ENCODE results near the gene TMEM140.

Gene TMEM140

GRCh38 chr7:135199439-135199838 lies 51.6 kb downstream of the TMEM140 start:
- H3K36me3 ChIP-seq (ENCODE audit: insufficient read depth, low read length) = peaks cover 42% of the 10 kb centered on the region
- peaks cover 2% of the 10 kb centered on the region for H3K4me1 ChIP-seq (ENCODE audit: control insufficient read depth, insufficient read depth, low read length)
- no peaks in the 10 kb centered on the region for H3K27me3 ChIP-seq (ENCODE audit: control insufficient read depth, insufficient read depth, low read length)

DNA sequence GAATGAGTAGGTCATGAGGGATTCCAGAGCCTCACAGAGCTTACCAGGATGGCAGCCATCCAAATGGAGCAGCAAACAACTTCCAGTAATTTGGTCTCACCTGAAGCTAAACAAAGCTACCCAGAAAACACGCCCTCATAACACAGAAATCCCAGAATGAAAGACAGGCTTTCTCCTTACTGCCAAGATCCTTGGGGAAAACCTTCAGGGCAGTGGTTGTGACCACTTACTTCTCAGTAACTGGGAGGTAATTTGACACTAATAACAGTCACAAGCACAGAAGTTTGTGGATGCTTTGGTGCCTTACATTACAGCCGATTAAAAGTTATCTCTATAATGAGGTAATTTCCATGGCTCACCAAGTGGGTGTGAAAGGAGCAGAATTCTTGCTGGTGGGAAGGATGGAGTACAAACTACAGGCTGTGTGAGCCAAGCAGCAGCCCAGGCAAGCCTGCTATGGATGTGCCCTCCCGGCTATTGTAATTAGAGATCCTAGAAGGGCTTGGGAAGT lies 53.0 kb downstream of the TMEM140 start:
- Histone ChIP-seq H3K9ac (ENCODE audit: low read depth, low read length) (no peak overlapping the region), H3K4me3 (ENCODE audit: low read length) (no peak overlapping the region), H3K27me3 (ENCODE audit: control insufficient read depth, insufficient read depth, low read length) (no peaks in the 10 kb centered on the region), H3K9me3 (replicated peaks; ENCODE audit: low read length) (no peaks in the 10 kb centered on the region), H3K4me1 (ENCODE audit: control insufficient read depth, insufficient read depth, low read length) (peaks cover 3% of the 10 kb centered on the region), H3K36me3 (ENCODE audit: insufficient read depth, low read length) (peaks cover 45% of the 10 kb centered on the region), H3K4me2 (ENCODE audit: low read length) (no peak overlapping the region)

More at GRCh38 chr7:135199439-135199838, 51.6 kb downstream of the TMEM140 start:
- no peaks in the 10 kb centered on the region for H3K9me3 ChIP-seq (replicated peaks; ENCODE audit: low read length)
- no peak overlapping the region for H3K4me2 ChIP-seq (ENCODE audit: low read length)
- H3K9ac ChIP-seq (ENCODE audit: low read depth, low read length) = no peak overlapping the region
- H3K4me3 ChIP-seq (ENCODE audit: low read length) = no peak overlapping the region

- Histone ChIP-seq H3K4me2 (ENCODE audit: low read length) (no peak overlapping the region), H3K9me3 (replicated peaks; ENCODE audit: low read length) (no peaks in the 10 kb centered on the region), H3K27me3 (ENCODE audit: control insufficient read depth, insufficient read depth, low read length) (no peaks in the 10 kb centered on the region), H3K36me3 (ENCODE audit: insufficient read depth, low read length) (peaks cover 41% of the 10 kb centered on the region), H3K9ac (ENCODE audit: low read depth, low read length) (no peak overlapping the region), H3K4me3 (ENCODE audit: low read length) (no peak overlapping the region), H3K4me1 (ENCODE audit: control insufficient read depth, insufficient read depth, low read length) (peaks cover 3% of the 10 kb centered on the region)
Measured at GRCh38 chr7:135201350-135201749, 53.5 kb downstream of the TMEM140 start.

DNA sequence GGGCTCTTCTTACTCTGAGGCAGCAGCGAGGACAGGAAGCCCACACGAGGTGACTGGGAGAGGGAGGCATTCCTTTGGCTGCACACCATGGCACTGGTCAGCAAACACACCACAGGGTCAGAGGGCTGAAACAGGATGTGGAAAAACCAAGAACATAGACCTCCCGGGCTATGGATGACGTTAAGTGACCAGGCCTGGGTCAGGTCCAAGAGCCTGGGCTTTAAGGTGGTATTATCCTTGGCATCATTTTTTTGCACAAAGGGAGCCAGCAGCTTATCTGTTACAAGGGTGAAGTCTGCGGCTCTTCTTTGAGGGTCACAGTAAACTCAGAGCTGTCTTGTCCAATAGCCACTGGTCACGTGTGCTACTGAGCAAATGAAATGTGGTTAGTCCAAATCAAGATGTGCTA lies 56.5 kb downstream of the TMEM140 start:
- H3K9ac ChIP-seq (ENCODE audit: low read depth, low read length) = no peak overlapping the region
- H3K36me3 ChIP-seq (ENCODE audit: insufficient read depth, low read length) = peaks cover 22% of the 10 kb centered on the region

GRCh38 chr7:135204876-135205275 lies 57.0 kb downstream of the TMEM140 start:
- H3K4me3 ChIP-seq (ENCODE audit: low read length) = no peak overlapping the region
- H3K36me3 ChIP-seq (ENCODE audit: insufficient read depth, low read length) = peaks cover 22% of the 10 kb centered on the region
- H3K4me1 ChIP-seq (ENCODE audit: control insufficient read depth, insufficient read depth, low read length) = peaks cover 3% of the 10 kb centered on the region
- no peak overlapping the region for H3K9ac ChIP-seq (ENCODE audit: low read depth, low read length)
- H3K9me3 ChIP-seq (replicated peaks; ENCODE audit: low read length) = no peaks in the 10 kb centered on the region
- no peaks in the 10 kb centered on the region for H3K27me3 ChIP-seq (ENCODE audit: control insufficient read depth, insufficient read depth, low read length)
- H3K4me2 ChIP-seq (ENCODE audit: low read length) = no peak overlapping the region

More for the DNA sequence above, 56.5 kb downstream of the TMEM140 start:
- Histone ChIP-seq H3K4me1 (ENCODE audit: control insufficient read depth, insufficient read depth, low read length) (peaks cover 3% of the 10 kb centered on the region), H3K27me3 (ENCODE audit: control insufficient read depth, insufficient read depth, low read length) (no peaks in the 10 kb centered on the region), H3K9me3 (replicated peaks; ENCODE audit: low read length) (no peaks in the 10 kb centered on the region), H3K4me2 (ENCODE audit: low read length) (no peak overlapping the region), H3K4me3 (ENCODE audit: low read length) (no peak overlapping the region)

DNA sequence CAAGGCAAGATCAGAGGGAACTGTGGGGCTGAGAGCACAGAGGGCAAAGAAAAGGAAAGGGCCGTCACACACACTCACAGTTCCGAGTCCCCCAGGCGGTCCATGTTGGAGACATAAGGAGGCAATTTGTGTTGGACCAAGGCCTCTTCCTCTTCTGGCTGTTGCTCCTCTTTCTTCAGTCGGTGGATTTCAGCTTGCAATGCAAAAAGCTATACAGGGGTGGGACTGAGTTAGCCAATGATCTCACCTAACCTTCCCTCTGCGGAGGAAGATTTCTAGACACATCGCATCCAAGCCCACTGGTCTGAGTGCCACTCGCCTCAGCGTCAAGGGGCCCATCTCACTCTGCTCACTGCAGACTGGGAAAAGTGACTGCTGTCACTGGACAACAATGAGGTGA lies 58.0 kb downstream of the TMEM140 start:
- Histone ChIP-seq H3K36me3 (ENCODE audit: insufficient read depth, low read length) (peaks cover 22% of the 10 kb centered on the region), H3K27me3 (ENCODE audit: control insufficient read depth, insufficient read depth, low read length) (no peaks in the 10 kb centered on the region), H3K4me3 (ENCODE audit: low read length) (no peak overlapping the region), H3K4me1 (ENCODE audit: control insufficient read depth, insufficient read depth, low read length) (peaks cover 10% of the 10 kb centered on the region), H3K4me2 (ENCODE audit: low read length) (no peak overlapping the region), H3K9me3 (replicated peaks; ENCODE audit: low read length) (no peaks in the 10 kb centered on the region), H3K9ac (ENCODE audit: low read depth, low read length) (no peak overlapping the region)

DNA sequence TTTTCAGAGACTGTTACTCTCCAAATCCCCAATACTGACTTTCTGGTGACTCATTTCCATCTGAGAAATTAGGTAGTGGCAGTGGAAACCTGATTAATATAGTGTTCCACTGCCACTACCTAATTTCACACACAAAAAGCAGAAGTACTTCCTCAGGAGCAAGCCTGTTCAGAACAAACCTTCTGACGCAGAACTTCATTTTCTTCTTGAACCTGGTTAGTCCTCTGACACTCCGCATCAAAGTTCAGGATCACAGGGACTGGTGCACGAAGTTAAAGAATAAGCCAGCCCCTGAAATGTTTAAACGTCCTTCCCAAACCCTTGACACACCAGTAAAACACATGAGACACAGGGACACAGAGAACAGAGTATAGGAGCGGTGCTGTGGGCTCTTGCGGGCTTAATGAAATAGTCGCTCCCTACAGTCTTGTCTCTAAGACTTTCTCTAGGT lies 59.1 kb downstream of the TMEM140 start:
- peaks cover 10% of the 10 kb centered on the region for H3K4me1 ChIP-seq (ENCODE audit: control insufficient read depth, insufficient read depth, low read length)
- H3K36me3 ChIP-seq (ENCODE audit: insufficient read depth, low read length) = peaks cover 17% of the 10 kb centered on the region
- H3K27me3 ChIP-seq (ENCODE audit: control insufficient read depth, insufficient read depth, low read length) = no peaks in the 10 kb centered on the region
- no peak overlapping the region for H3K4me3 ChIP-seq (ENCODE audit: low read length)
- H3K4me2 ChIP-seq (ENCODE audit: low read length) = no peak overlapping the region
- no peak overlapping the region for H3K9ac ChIP-seq (ENCODE audit: low read depth, low read length)
- no peaks in the 10 kb centered on the region for H3K9me3 ChIP-seq (replicated peaks; ENCODE audit: low read length)

DNA sequence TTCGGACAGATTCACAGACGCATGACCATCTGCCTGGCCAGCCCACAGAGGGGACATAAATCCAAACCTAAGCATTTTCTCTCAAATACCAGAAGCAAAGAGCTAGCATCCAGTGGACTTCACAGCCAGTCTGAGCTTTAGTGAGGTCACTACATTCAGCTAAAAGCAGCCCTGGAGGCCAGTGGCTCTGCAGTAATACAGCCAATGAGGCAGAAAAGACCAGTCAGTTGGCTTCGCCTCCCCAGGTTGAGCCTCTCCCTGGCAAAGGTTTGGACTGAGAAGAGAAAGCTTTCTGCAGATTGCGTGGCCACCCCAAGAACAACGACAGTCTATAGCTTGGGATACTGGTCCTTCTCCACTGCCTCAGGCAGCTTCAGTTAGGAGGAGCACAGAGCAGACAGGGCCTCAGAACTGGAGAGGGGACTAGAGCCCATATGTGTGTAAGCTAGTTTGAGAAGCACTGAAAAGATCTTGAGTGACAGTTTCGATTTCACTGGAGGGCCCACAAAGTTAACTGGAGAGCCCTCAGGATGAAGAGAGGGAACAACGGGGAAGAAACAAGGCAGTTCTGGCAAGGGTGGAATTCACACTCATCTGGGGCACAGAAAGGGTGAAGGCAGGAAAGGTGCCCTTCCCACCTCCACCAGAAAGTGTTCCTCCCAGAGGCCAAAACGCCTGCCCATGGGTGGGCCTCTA lies 59.7 kb downstream of the TMEM140 start:
- Histone ChIP-seq H3K36me3 (ENCODE audit: insufficient read depth, low read length) (peaks cover 16% of the 10 kb centered on the region), H3K9me3 (replicated peaks; ENCODE audit: low read length) (no peaks in the 10 kb centered on the region), H3K27me3 (ENCODE audit: control insufficient read depth, insufficient read depth, low read length) (no peaks in the 10 kb centered on the region), H3K4me1 (ENCODE audit: control insufficient read depth, insufficient read depth, low read length) (peaks cover 10% of the 10 kb centered on the region), H3K4me3 (ENCODE audit: low read length) (no peak overlapping the region), H3K9ac (ENCODE audit: low read depth, low read length) (no peak overlapping the region), H3K4me2 (ENCODE audit: low read length) (no peak overlapping the region)

DNA sequence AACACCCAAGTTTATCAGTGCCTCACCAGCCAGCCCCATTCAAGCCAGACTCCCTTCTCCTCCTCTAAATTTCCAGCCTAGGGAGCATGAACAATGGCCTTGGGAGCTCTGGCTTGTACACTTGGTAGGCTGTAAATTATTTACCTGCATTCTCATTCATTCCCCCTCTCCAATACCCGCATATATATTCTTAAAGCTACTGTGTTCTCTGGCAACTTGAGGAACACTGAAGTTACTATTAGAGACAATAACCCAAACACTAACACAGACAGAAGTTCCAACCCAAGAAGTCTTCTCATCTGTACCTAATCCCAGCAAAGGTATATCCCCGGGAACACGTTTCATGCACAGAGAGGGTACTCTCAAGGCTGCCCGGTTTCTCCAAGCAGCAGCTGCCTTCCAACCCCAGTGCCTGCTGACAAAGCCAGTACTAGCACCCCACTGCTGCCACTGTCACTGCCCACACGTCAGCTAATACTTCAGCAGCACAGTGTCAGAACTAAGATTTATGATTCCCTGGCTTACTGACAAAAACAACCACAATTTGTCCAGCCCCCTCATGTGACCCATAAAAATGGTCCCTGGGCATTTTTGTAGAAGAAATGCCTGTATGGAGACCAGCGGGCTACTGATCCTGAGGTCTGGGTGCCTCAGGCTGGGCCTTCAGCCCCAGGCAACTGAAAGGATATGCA lies 60.4 kb downstream of the TMEM140 start:
- Histone ChIP-seq H3K9me3 (replicated peaks; ENCODE audit: low read length) (no peaks in the 10 kb centered on the region), H3K27me3 (ENCODE audit: control insufficient read depth, insufficient read depth, low read length) (no peaks in the 10 kb centered on the region), H3K9ac (ENCODE audit: low read depth, low read length) (no peak overlapping the region), H3K4me2 (ENCODE audit: low read length) (no peak overlapping the region), H3K4me3 (ENCODE audit: low read length) (no peak overlapping the region), H3K36me3 (ENCODE audit: insufficient read depth, low read length) (peaks cover 16% of the 10 kb centered on the region), H3K4me1 (ENCODE audit: control insufficient read depth, insufficient read depth, low read length) (peaks cover 10% of the 10 kb centered on the region)

DNA sequence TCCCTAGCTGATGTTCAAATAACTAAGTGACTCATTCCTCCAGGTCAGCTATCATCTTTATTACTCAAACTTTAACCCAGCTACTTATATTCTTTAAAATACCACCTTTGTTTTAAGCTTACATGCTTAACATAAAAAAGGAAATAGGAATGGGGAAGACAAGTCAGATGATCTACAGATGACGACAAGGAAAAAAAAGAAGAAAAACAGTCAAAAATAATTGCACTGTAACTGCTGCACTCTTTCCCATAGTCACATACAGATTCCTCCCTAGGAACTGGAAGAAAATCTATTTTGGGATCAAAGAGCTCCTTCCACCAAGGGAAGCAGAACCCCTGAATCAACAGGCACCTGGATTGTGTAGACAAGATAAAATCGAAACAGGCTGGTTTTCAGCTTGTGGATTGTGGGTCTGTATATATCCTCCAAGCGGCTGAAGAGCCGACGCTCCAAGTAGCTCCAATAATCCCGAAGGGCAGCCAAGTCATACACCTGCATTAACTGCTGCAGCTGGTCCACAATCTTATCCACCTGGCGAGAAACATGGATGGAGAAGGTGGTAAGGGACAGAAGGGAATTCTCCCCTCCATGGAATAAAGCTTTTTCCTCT lies 61.5 kb downstream of the TMEM140 start:
- Histone ChIP-seq H3K27me3 (ENCODE audit: control insufficient read depth, insufficient read depth, low read length) (no peaks in the 10 kb centered on the region), H3K4me1 (ENCODE audit: control insufficient read depth, insufficient read depth, low read length) (peaks cover 10% of the 10 kb centered on the region), H3K4me2 (ENCODE audit: low read length) (no peak overlapping the region), H3K36me3 (ENCODE audit: insufficient read depth, low read length) (peaks cover 9% of the 10 kb centered on the region), H3K9ac (ENCODE audit: low read depth, low read length) (no peak overlapping the region), H3K9me3 (replicated peaks; ENCODE audit: low read length) (no peaks in the 10 kb centered on the region), H3K4me3 (ENCODE audit: low read length) (no peak overlapping the region)

DNA sequence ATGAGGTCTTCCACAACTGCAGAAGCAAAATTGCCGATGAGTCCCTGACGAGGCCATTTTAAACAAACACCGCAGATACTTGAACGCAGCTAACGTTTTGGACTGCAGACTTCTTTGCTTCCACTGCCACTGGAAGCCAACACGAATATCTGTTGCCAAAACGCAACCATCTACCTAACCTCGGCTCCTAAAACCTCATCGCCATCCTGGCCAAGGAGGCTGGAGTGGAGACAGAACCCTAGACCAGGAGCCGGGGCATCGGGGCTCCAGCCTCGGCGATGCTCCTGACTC lies 63.0 kb downstream of the TMEM140 start:
- peaks cover 7% of the 10 kb centered on the region for H3K4me1 ChIP-seq (ENCODE audit: control insufficient read depth, insufficient read depth, low read length)
- H3K27me3 ChIP-seq (ENCODE audit: control insufficient read depth, insufficient read depth, low read length) = no peaks in the 10 kb centered on the region

More for the DNA sequence above, 63.0 kb downstream of the TMEM140 start:
- peaks cover under 1% of the 10 kb centered on the region for H3K36me3 ChIP-seq (ENCODE audit: insufficient read depth, low read length)
- peak overlapping the region; percentile 99 for H3K4me3 ChIP-seq (ENCODE audit: low read length)
- no peaks in the 10 kb centered on the region for H3K9me3 ChIP-seq (replicated peaks; ENCODE audit: low read length)
- H3K9ac ChIP-seq (ENCODE audit: low read depth, low read length) = peak overlapping the region; percentile 83
- peak overlapping the region; percentile 90 for H3K4me2 ChIP-seq (ENCODE audit: low read length)

Measured in skeletal muscle satellite cell (primary cell).